ENCODE measurements around the gene SASS6.

SASS6 gene

DNA sequence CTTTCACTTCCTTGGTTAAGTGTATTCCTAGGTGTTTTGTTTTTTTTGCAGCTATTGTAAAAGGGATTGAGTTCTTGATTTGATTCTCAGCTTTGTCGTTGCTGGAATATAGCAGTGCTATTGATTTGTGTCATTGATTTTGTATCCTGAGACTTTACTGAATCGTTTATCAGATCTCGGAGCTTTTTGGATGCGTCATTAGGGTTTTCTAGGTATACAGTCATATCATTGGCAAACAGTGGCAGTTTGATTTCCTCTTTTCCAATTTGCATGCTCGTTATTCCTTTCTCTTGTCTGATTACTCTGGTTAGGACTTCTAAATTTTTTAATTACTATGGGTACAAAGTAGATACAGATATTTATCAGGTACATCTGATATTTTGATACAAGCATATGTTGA, 87.5 kb downstream of the SASS6 start:
- DNase-seq (ENCODE audit: low spot score) = no peak

DNA sequence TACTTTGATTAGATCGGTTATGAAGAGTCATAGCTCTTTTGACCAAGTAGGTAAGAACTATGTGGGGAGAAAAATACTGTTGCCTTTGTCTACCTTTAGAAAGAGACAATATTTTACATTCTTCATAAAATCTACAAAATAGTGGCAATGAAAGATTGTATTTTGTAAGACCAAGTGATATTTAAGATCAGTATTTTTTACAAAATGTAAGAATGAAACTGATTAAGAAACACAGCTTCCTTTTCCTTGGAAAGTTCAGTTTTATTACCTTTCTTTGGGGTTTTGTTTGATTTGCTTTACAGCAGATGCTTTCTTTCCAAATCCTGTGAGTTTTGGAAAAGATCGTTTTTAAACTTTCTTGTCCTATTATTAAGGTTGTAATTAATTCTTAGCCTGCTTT, 93.1 kb downstream of the SASS6 start:
- no peak for DNase-seq (ENCODE audit: low spot score)

- DNase-seq (ENCODE audit: low spot score) = peak; percentile 90
These were observed 94.0 kb downstream of the SASS6 start for GRCh38 chr1:100038660-100039287.

- peak; percentile 88 for DNase-seq (ENCODE audit: low spot score)
These were observed 94.6 kb downstream of the SASS6 start for GRCh38 chr1:100037927-100038659.

DNA sequence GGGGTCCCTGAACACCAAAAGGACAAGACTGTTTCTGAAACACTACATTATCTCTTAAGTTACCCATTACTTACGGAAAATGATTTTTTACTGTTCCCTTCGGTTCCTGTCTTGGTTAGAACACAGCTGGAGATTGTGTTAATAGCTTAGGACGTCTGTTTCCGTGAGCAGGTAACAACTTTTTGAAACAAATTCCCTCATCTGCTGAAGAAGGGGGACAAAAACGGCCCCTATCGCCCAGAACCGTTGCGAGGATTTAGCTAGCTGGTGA, 95.1 kb downstream of the SASS6 start:
- no peak for DNase-seq (ENCODE audit: low spot score)

DNA sequence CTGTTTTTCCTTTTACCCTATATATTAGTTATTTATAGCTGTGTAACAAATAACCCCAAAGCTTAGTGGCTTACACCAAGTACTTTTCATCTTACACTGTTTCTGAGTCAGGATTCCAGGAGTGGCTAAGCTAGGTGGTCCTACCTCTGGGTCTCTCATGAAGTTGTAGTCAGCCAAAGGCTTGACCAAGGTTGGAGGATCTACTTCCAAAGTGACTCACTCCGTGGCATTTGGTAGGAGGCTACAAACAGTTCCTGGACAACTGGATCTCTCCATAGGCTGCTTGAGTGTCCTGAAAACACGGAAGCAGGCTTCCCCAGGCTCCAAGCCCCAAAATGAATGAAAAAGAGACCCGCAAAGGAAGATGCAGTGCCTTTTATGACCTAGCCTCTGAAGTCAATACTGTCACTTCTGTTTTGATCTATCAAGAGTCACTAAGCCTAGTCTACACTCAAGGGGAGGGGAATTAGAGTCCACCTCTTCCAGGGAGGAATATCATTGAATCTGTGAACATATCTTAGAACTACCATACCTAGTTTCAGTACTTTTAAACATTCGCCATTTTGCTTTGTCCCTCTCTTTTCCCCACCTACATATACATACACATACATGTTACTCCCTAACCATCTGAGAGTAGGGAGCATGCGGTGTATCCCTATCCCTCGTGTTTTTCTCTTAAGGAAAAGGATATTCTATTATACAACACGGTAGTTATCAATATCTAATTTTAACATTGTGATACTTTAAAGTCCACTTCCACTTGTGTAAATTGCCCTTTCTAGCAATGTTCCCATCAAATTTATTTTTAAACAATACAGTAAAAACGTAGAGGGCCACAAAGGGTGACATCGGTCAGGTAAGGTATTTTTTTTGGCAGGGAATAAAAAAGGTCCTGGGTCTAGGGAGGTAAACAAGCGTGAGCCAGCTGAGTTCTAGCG, 95.7 kb downstream of the SASS6 start:
- DNase-seq (ENCODE audit: low spot score) = peak; percentile 11

- DNase-seq (ENCODE audit: low spot score) = no peak
These were observed 97.5 kb downstream of the SASS6 start for GRCh38 chr1:100035214-100035613.

GRCh38 chr1:100034470-100034869, 98.3 kb downstream of the SASS6 start:
- peak; percentile 16 for DNase-seq (ENCODE audit: low spot score)

All from activated CD4-positive, alpha-beta T cell treated with anti-CD3 and anti-CD28 coated beads, Interleukin-2, Interleukin-4, amounts not matched to agents 100 ng/mL and 50 ng/mL, durations not matched to agents 16 hours and 8 hours (primary cell).